K562 (cell line): ENCODE data around the gene PFKL. TPM values are rescaled to one million over a fixed set of nuclear protein-coding genes. Genes with fewer than 3 reads are reported as not detected.

ENCODE experiments used
- JUND ChIP-seq, 2 experiments: IDR thresholded peaks; 2 replicates in 1 of 2; 3 replicates in 1 of 2; pipeline ENCODE4 v1.6.1; 2011; ENCODE audit warnings: borderline replicate concordance in 2 of 2, low read depth in 2 of 2, low read length in 2 of 2, improper control_type of control experiment in 1 of 2, missing biosample characterization in 1 of 2, missing genetic modification characterization in 1 of 2, missing genetic modification reagents in 1 of 2
- MECOM ChIP-seq: fragments of 250-450 bp; sonication (Bioruptor Pico); IDR thresholded peaks from 2 replicates; pipeline ENCODE4 v1.8.0; 2022; ENCODE audit warnings: inconsistent platforms
- NEUROD1 ChIP-seq: fragments of 150-350 bp; IDR thresholded peaks from 2 replicates; pipeline ENCODE4 v1.6.1; 2014; ENCODE audit warnings: borderline replicate concordance, low read length, low read depth; ENCODE audit not compliant: partially characterized antibody
- PHF8 ChIP-seq: fragments of 200-600 bp; sonication (generic); IDR thresholded peaks from 2 replicates; pipeline ENCODE4 v1.6.1; 2012; ENCODE audit warnings: mixed run types, mild to moderate bottlenecking, inconsistent platforms, low read length, moderate library complexity, borderline replicate concordance
- POLR3G ChIP-seq: IDR thresholded peaks from 2 replicates; pipeline ENCODE4 v1.6.1; 2011; ENCODE audit not compliant: insufficient read length, insufficient replicate concordance; ENCODE audit errors: extremely low read depth
- RBM25 ChIP-seq: fragments of 200-400 bp; formaldehyde crosslinking; IDR thresholded peaks from 2 replicates; pipeline ENCODE4 v1.6.1; 2018; ENCODE audit warnings: low read length, low read depth, moderate library complexity; ENCODE audit not compliant: severe bottlenecking
- SNRNP70 ChIP-seq: fragments of 200-400 bp; formaldehyde crosslinking; optimal IDR thresholded peaks from 2 replicates; pipeline ENCODE3; 2017; ENCODE audit warnings: low read depth, low read length
- SPI1 ChIP-seq: IDR thresholded peaks from 2 replicates; pipeline ENCODE4 v1.6.1; 2011; ENCODE audit warnings: low read depth, low read length, control low read depth, borderline replicate concordance
- ZEB2 ChIP-seq: fragments of 450-650 bp; IDR thresholded peaks from 2 replicates; pipeline ENCODE4 v1.6.1; 2016
- ZNF143 ChIP-seq: sonication (generic); formaldehyde crosslinking; IDR thresholded peaks from 2 replicates; pipeline ENCODE4 v1.9.0; 2022; ENCODE audit warnings: mild to moderate bottlenecking, missing genetic modification reagents
- ZNF274 ChIP-seq: IDR thresholded peaks from 2 replicates; pipeline ENCODE4 v1.6.1; 2011; ENCODE audit warnings: low read depth, mild to moderate bottlenecking, low read length, moderate library complexity, borderline replicate concordance
- ZNF561 ChIP-seq: fragments of 450-650 bp; formaldehyde crosslinking; conservative IDR thresholded peaks from 2 replicates; pipeline ENCODE4 v1.4.0; 2020; ENCODE audit warnings: mild to moderate bottlenecking, moderate library complexity
- polyA plus RNA-seq, 8 experiments: library from polyadenylated mRNA; depleted of rRNA in 4 of 8; stranded (reverse) in 5 of 8; unstranded in 3 of 8; fragments of >200 nt; fragmentation: Nextera tagmentation in 2 of 8; fragmentation: Illumina TruSeq in 1 of 8; extraction: Ambion mirVana in 2 of 8; extraction: Trizol in 1 of 8; gene quantifications; 2 replicates each; pipeline versions ENCODE4 v1.2.1 to v1.2.3, GENCODE V29; 2011 to 2014; ENCODE audit warnings: inconsistent platforms in 1 of 8, missing spikeins in 1 of 8
- total RNA-seq, 7 experiments: library from RNA; depleted of rRNA in 6 of 7; stranded (reverse); fragments of >200 nt in 6 of 7; fragmentation: Illumina TruSeq in 2 of 7; extraction: Trizol in 2 of 7; gene quantifications; 2 replicates each; pipeline versions ENCODE4 v1.2.1 to v1.2.3, GENCODE V29; 2011 to 2021; ENCODE audit warnings: low replicate concordance in 1 of 7
- TF ChIP-seq, protein P1 (sequence below): fragments of 250-450 bp; sonication (Bioruptor Pico); IDR thresholded peaks from 2 replicates; pipeline ENCODE4 v1.8.0; 2021; ENCODE audit warnings: moderate library complexity, mild to moderate bottlenecking, inconsistent platforms
- TF ChIP-seq, protein P2 (sequence below): fragments of 450-650 bp; conservative IDR thresholded peaks from 2 replicates; pipeline ENCODE4 v1.6.1; 2016; ENCODE audit warnings: missing genetic modification characterization, low read depth, mild to moderate bottlenecking, control low read depth, missing compliant biosample characterization
- TF ChIP-seq, protein P3 (sequence below): fragments of 450-650 bp; IDR thresholded peaks from 2 replicates; pipeline ENCODE4 v1.6.1; 2016; ENCODE audit warnings: mild to moderate bottlenecking

The PFKL gene
- total and polyA plus RNA-seq, 9 of the 15 experiments (the other 6 are each of a cell fraction or from before 2014, with no cell fraction given): 1.1 to 124 (median 45.6) TPM

- no peak for TF ChIP-seq ZNF561 (CRISPR knock-in tag)
- no peak for TF ChIP-seq RBM25
- no peak for TF ChIP-seq ZNF143
- TF ChIP-seq NEUROD1: no peak
- TF ChIP-seq SNRNP70: no peak
- TF ChIP-seq, protein P1, sequence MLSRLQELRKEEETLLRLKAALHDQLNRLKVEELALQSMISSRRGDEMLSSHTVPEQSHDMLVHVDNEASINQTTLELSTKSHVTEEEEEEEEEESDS (CRISPR knock-in tag): no peak
- TF ChIP-seq JUND (IDR thresholded peaks at IDR 0.05; ENCODE audit: borderline replicate concordance, low read depth, low read length): no peak
- no peak for TF ChIP-seq JUND (tag; IDR thresholded peaks at IDR 0.05; ENCODE audit: borderline replicate concordance, low read depth, low read length)
- no peak for TF ChIP-seq MECOM (CRISPR knock-in tag)
- TF ChIP-seq, protein P2, sequence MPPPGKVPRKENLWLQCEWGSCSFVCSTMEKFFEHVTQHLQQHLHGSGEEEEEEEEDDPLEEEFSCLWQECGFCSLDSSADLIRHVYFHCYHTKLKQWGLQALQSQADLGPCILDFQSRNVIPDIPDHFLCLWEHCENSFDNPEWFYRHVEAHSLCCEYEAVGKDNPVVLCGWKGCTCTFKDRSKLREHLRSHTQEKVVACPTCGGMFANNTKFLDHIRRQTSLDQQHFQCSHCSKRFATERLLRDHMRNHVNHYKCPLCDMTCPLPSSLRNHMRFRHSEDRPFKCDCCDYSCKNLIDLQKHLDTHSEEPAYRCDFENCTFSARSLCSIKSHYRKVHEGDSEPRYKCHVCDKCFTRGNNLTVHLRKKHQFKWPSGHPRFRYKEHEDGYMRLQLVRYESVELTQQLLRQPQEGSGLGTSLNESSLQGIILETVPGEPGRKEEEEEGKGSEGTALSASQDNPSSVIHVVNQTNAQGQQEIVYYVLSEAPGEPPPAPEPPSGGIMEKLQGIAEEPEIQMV (tag): no peak
- no peak for TF ChIP-seq POLR3G
- TF ChIP-seq ZNF274: no peak
- TF ChIP-seq PHF8: no peak
- TF ChIP-seq, protein P3, sequence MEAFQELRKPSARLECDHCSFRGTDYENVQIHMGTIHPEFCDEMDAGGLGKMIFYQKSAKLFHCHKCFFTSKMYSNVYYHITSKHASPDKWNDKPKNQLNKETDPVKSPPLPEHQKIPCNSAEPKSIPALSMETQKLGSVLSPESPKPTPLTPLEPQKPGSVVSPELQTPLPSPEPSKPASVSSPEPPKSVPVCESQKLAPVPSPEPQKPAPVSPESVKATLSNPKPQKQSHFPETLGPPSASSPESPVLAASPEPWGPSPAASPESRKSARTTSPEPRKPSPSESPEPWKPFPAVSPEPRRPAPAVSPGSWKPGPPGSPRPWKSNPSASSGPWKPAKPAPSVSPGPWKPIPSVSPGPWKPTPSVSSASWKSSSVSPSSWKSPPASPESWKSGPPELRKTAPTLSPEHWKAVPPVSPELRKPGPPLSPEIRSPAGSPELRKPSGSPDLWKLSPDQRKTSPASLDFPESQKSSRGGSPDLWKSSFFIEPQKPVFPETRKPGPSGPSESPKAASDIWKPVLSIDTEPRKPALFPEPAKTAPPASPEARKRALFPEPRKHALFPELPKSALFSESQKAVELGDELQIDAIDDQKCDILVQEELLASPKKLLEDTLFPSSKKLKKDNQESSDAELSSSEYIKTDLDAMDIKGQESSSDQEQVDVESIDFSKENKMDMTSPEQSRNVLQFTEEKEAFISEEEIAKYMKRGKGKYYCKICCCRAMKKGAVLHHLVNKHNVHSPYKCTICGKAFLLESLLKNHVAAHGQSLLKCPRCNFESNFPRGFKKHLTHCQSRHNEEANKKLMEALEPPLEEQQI: no peak
- no peak for TF ChIP-seq ZEB2
- TF ChIP-seq SPI1: no peak
These were observed 38.4 kb downstream of the PFKL start (continued) for GRCh38 chr21:44337941-44338895.
